NCI-H2081 treated with DMSO at 0.1 percent for 48 hours (cell line): ENCODE measurements around the gene PDPR.
"Not testable (repeated sequence)": the region's sequence is repeated elsewhere in the genome, so short reads cannot be mapped to it uniquely, and the experiment has no call there.

Experiments used
- DNase-seq: peaks from one replicate; lab custom pipeline; 2025; lab: John Stamatoyannopoulos, UW

Gene PDPR

GRCh38 chr16:70128844-70129243, 14.7 kb downstream of the PDPR start:
- not testable (repeated sequence) for DNase-seq

GRCh38 chr16:70135796-70136195, 21.7 kb downstream of the PDPR start:
- DNase-seq: not testable (repeated sequence)

GRCh38 chr16:70136595-70136994, 22.5 kb downstream of the PDPR start:
- DNase-seq: not testable (repeated sequence)

- DNase-seq: not testable (repeated sequence)
Observed at GRCh38 chr16:70142739-70143138, 28.6 kb downstream of the PDPR start.

GRCh38 chr16:70143231-70143895, 29.2 kb downstream of the PDPR start:
- not testable (repeated sequence) for DNase-seq

GRCh38 chr16:70147853-70148252, 33.7 kb downstream of the PDPR start:
- DNase-seq: not testable (repeated sequence)

- DNase-seq: not testable (repeated sequence)
Observed at GRCh38 chr16:70148453-70148852, 34.3 kb downstream of the PDPR start.

GRCh38 chr16:70149296-70149695, 35.2 kb downstream of the PDPR start:
- not testable (repeated sequence) for DNase-seq

GRCh38 chr16:70151391-70151790, 37.3 kb downstream of the PDPR start:
- DNase-seq: no peak

GRCh38 chr16:70151941-70152509, 37.9 kb downstream of the PDPR start:
- DNase-seq: no peak

- DNase-seq: no peak
Observed at GRCh38 chr16:70152578-70153302, 38.6 kb downstream of the PDPR start.

GRCh38 chr16:70154736-70155135, 40.6 kb downstream of the PDPR start:
- not testable (repeated sequence) for DNase-seq

GRCh38 chr16:70156207-70156978, 42.3 kb downstream of the PDPR start:
- DNase-seq: no peak

GRCh38 chr16:70157105-70157476, 43.0 kb downstream of the PDPR start:
- DNase-seq: no peak

- DNase-seq: no peak
Observed at GRCh38 chr16:70157477-70158260, 43.5 kb downstream of the PDPR start.

GRCh38 chr16:70158261-70158939, 44.3 kb downstream of the PDPR start:
- DNase-seq: no peak

GRCh38 chr16:70159355-70160348, 45.5 kb downstream of the PDPR start:
- DNase-seq: no peak

- no peak for DNase-seq
Observed at GRCh38 chr16:70160388-70160787, 46.3 kb downstream of the PDPR start.

GRCh38 chr16:70160821-70161220, 46.7 kb downstream of the PDPR start:
- DNase-seq: no peak

GRCh38 chr16:70161350-70161749, 47.2 kb downstream of the PDPR start:
- no peak for DNase-seq
